Glutamatergic neuron (in vitro differentiated cells): ENCODE results near the gene HS3ST6. TPM values are rescaled to one million over a fixed set of nuclear protein-coding genes. Genes with fewer than 3 reads are reported as not detected.

Source experiments
- DNase-seq: peaks from one replicate; pipeline ENCODE4 v3.0.0; 2022
- H3K27ac Mint-ChIP-seq: one replicate; pipeline ENCODE4 v1.8.0; 2020; ENCODE audit warnings: mild to moderate bottlenecking, mixed read lengths, inconsistent platforms; ENCODE audit not compliant: unreplicated experiment
- H3K27me3 Mint-ChIP-seq: one replicate; pipeline ENCODE4 v1.8.0; 2020; ENCODE audit warnings: mild to moderate bottlenecking, moderate library complexity, mixed read lengths, inconsistent platforms; ENCODE audit not compliant: unreplicated experiment
- H3K36me3 Mint-ChIP-seq: one replicate; pipeline ENCODE4 v1.8.0; 2020; ENCODE audit warnings: mild to moderate bottlenecking, mixed read lengths, inconsistent platforms; ENCODE audit not compliant: unreplicated experiment
- H3K4me1 Mint-ChIP-seq: one replicate; pipeline ENCODE4 v1.8.0; 2020; ENCODE audit warnings: mild to moderate bottlenecking, low read depth, mixed read lengths, inconsistent platforms; ENCODE audit not compliant: unreplicated experiment
- H3K4me3 Mint-ChIP-seq: one replicate; pipeline ENCODE4 v1.8.0; 2020; ENCODE audit warnings: mild to moderate bottlenecking, mixed read lengths, inconsistent platforms; ENCODE audit not compliant: unreplicated experiment
- H3K9me3 Mint-ChIP-seq: one replicate; pipeline ENCODE4 v1.8.0; 2020; ENCODE audit warnings: mild to moderate bottlenecking, moderate library complexity, mixed read lengths, inconsistent platforms; ENCODE audit not compliant: unreplicated experiment
- CTCF ChIP-seq: fragments of 200-600 bp; sonication (generic); IDR thresholded peaks from one replicate; pipeline ENCODE4 v1.5.0; 2021; ENCODE audit not compliant: partially characterized antibody, unreplicated experiment
- total RNA-seq: library from RNA; stranded (reverse); fragmentation: NEBNext Ultra II Directional; extraction: Animal tissue kit (Norgen Biotek cat#: 25700); gene quantifications from one replicate; pipeline ENCODE4 v1.2.1, GENCODE V29; 2021; ENCODE audit not compliant: unreplicated experiment

The HS3ST6 gene
- total RNA-seq, 1 donor from 2014 or later, result 7.8 TPM

DNA sequence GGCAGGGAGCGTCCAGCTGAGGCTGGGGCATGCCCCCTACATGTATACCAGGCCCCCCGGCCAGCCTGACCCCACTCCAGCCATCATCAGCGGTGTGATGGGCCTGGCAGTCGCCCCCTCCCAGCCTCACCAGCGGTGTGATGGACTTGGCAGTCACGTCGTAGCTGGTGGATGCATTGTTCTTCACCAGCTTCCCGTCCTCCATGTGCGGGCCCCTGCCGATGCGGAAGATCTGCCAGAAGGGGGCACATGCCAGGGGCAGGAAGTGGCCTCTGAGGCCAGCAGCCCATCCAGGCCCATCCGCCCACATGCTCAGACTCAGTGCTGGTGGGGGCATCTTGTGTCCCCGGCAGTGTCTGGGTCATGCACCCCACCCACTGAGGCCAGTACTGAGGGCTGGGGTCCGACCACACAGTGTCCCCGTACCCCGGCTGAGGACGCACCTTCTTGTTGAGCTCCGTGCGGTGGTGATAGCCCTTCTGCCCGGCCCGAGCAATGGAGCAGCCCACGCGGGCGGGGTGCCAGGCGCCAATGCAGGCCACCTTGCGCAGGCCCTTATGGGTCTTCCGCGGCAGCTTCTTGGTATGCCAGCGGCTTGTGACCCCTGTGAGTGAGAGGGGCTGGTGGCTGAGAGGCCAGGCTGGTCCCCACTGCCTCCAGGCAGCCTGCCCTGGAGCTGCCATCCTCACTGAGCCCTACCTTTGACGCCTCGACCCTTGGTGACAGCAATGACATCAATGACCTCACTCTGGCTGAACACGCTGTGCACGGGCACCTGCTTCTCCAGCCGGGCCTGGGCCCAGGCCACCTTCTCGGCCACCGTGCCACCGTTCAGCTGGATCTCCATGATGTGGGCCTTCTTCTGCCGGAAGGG lies 28.5 kb upstream of the HS3ST6 start:
- peaks cover 4% of the 10 kb centered on the region for H3K4me1 Mint-ChIP-seq
- no peak overlapping the region for H3K27ac Mint-ChIP-seq
- peaks cover 3% of the 10 kb centered on the region for H3K27me3 Mint-ChIP-seq
- H3K9me3 Mint-ChIP-seq, result peaks cover 3% of the 10 kb centered on the region
- no peaks in the 10 kb centered on the region for H3K36me3 Mint-ChIP-seq
- TF ChIP-seq CTCF, result no peak
- no peak for DNase-seq
- no peak overlapping the region for H3K4me3 Mint-ChIP-seq

GRCh38 chr16:1945559-1946391 lies 27.6 kb upstream of the HS3ST6 start:
- H3K4me1 Mint-ChIP-seq, result peaks cover 10% of the 10 kb centered on the region
- no peak for DNase-seq
- H3K36me3 Mint-ChIP-seq, result no peaks in the 10 kb centered on the region
- TF ChIP-seq CTCF, result no peak
- no peak overlapping the region for H3K27ac Mint-ChIP-seq
- H3K27me3 Mint-ChIP-seq, result peaks cover 4% of the 10 kb centered on the region
- H3K4me3 Mint-ChIP-seq, result no peak overlapping the region
- peaks cover 3% of the 10 kb centered on the region for H3K9me3 Mint-ChIP-seq

- Mint-ChIP-seq H3K27ac (no peak overlapping the region), H3K27me3 (peaks cover 4% of the 10 kb centered on the region), H3K9me3 (peaks cover 3% of the 10 kb centered on the region), H3K4me1 (peaks cover 10% of the 10 kb centered on the region), H3K36me3 (no peaks in the 10 kb centered on the region), H3K4me3 (no peak overlapping the region)
- no peak for TF ChIP-seq CTCF
- no peak for DNase-seq
Observed at GRCh38 chr16:1944612-1945199, 26.5 kb upstream of the HS3ST6 start.

DNA sequence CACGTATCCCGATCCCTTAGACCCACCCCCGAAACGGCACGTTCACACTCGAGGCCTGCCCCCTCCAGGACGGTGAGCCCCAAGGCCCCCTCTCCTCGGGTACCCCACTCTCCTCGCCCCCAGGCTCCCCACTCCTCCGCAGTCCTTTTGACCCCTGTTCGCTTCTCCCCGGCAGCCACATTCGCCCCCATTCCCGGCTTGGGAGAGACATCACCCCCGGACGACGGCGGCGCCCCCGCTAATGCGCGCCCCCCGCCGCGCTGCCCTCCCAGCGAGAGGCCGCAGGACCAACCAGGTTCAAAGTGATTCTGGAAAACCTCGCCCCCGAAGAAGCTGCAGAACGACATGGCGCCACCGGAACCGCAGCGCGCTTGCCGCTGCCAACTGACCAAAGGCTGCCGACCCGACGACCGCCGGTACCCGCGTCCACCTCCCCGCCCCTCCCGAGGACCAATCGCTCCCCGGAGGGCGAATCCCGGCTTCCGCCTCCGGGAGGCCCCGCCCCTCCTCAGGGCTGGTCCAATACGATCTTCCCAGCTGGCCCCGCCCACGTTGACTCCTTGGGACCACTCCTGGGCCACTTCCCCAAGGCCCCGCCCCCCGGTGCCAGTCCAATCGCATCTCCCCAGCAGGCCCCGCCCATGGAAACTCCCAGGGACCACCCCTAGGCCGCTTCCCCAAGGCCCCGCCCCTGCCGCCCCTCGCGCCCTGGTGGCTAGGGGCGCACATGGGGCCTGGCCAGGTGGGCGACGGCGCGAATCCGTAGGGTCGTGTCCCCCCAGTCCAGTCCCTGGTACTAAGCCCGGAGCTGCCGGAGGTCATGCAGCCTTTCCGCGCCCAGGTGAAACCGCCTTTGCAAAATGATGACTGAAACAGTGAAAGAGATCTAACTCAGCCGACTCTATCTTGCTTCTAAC lies 24.9 kb upstream of the HS3ST6 start, which contains the start of gene MSRB1:
TSS of gene MSRB1 (minus strand) at position 390 of the 917 bp plus-strand sequence. CDS start at position 347, 43 bp downstream.
- Mint-ChIP-seq H3K36me3 (no peaks in the 10 kb centered on the region), H3K9me3 (peaks cover 3% of the 10 kb centered on the region), H3K4me1 (peaks cover 10% of the 10 kb centered on the region), H3K4me3 (peak within 1 kb of the TSS; percentile 82), H3K27me3 (peaks cover 4% of the 10 kb centered on the region), H3K27ac (peak within 1 kb of the TSS; percentile 17)
- peak; percentile 100 for DNase-seq
- TF ChIP-seq CTCF, result no peak
